Measurements from ENCODE around the gene CHN2. TPM values are rescaled to one million over a fixed set of nuclear protein-coding genes. Genes with fewer than 3 reads are reported as not detected.

The CHN2 gene
- total RNA-seq, 1 donor from 2014 or later, result 8.0 TPM

DNA sequence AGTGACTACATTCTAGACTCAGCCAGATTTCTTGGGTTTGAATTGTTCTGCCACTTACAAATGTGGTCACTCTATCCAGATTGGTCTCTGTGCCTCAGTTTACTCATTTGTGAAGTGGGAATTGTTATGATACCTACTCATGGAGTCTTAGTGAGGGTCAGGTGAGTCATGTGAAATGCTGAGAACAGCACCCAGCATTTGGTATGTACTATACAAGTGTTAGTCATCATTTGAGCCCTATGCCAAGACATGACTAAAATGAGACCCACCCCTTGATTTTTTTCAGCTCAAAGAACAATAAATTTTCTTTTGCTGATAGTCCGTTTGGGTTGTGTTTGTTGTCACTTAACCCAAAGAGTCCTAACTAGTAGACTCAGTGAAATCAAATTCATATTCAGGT lies 92.8 kb downstream of the CHN2 start:
- Mint-ChIP-seq H3K27ac (no peak overlapping the region), H3K4me1 (peaks cover 4% of the 10 kb centered on the region), H3K9me3 (no peaks in the 10 kb centered on the region), H3K4me3 (no peak overlapping the region), H3K27me3 (ENCODE audit: low read depth) (peaks cover 66% of the 10 kb centered on the region), H3K36me3 (no peaks in the 10 kb centered on the region)
- DNase-seq (ENCODE audit: low spot score in 2 of 2, unreplicated experiment in 2 of 2), result no peak
- TF ChIP-seq, protein P1, sequence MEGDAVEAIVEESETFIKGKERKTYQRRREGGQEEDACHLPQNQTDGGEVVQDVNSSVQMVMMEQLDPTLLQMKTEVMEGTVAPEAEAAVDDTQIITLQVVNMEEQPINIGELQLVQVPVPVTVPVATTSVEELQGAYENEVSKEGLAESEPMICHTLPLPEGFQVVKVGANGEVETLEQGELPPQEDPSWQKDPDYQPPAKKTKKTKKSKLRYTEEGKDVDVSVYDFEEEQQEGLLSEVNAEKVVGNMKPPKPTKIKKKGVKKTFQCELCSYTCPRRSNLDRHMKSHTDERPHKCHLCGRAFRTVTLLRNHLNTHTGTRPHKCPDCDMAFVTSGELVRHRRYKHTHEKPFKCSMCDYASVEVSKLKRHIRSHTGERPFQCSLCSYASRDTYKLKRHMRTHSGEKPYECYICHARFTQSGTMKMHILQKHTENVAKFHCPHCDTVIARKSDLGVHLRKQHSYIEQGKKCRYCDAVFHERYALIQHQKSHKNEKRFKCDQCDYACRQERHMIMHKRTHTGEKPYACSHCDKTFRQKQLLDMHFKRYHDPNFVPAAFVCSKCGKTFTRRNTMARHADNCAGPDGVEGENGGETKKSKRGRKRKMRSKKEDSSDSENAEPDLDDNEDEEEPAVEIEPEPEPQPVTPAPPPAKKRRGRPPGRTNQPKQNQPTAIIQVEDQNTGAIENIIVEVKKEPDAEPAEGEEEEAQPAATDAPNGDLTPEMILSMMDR (IDR thresholded peaks at IDR 0.05; ENCODE audit: unreplicated experiment), result no peak

DNA sequence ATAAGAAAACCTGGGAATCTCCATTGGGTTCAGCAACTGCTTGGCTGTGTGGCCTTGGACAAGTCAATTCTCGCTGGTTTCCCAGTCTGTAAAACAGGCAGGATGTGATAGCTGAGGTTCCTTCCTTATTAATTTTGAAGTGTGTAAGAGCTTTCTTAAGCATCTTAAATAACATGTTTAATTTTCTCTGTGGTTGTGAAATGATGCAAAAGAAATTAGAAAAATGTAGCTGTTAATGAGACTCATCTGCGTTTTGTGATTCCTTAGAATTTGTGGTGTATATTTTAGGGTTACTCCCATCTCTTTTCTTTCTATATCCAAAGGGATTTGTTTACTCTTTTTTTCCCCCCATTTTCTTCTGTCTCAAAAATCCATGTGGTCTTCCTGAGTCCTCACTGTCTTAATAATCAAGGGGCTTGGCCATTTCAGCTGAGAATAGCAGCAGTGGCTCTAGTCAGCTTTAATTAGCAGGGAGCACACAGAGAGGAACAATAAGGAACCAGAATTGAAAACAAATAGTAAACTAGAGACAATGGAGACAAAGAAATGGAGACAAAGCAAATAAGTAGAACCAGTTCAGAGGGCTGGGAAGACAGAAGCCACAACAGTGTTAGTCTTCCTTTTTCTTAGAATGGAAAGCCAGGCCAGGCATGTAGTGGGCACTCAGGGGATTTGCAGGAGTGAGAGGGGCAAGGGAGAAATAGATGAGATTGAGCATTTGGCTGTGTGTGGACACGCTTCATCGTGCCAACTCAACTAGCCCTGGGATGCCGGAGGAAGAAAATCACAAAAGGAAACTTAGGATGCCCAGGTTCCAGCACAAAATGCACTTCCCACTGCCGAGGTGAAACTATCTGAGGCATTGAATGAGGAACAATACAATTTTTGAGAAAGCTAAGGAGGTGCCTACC lies 93.9 kb downstream of the CHN2 start:
- Mint-ChIP-seq H3K9me3 (no peaks in the 10 kb centered on the region), H3K4me3 (no peak overlapping the region), H3K4me1 (peaks cover 4% of the 10 kb centered on the region), H3K36me3 (no peaks in the 10 kb centered on the region), H3K27me3 (ENCODE audit: low read depth) (peaks cover 64% of the 10 kb centered on the region), H3K27ac (no peak overlapping the region)
- DNase-seq (ENCODE audit: low spot score in 2 of 2, unreplicated experiment in 2 of 2), result no peak
- TF ChIP-seq, protein P1 (IDR thresholded peaks at IDR 0.05; ENCODE audit: unreplicated experiment), result no peak

DNA sequence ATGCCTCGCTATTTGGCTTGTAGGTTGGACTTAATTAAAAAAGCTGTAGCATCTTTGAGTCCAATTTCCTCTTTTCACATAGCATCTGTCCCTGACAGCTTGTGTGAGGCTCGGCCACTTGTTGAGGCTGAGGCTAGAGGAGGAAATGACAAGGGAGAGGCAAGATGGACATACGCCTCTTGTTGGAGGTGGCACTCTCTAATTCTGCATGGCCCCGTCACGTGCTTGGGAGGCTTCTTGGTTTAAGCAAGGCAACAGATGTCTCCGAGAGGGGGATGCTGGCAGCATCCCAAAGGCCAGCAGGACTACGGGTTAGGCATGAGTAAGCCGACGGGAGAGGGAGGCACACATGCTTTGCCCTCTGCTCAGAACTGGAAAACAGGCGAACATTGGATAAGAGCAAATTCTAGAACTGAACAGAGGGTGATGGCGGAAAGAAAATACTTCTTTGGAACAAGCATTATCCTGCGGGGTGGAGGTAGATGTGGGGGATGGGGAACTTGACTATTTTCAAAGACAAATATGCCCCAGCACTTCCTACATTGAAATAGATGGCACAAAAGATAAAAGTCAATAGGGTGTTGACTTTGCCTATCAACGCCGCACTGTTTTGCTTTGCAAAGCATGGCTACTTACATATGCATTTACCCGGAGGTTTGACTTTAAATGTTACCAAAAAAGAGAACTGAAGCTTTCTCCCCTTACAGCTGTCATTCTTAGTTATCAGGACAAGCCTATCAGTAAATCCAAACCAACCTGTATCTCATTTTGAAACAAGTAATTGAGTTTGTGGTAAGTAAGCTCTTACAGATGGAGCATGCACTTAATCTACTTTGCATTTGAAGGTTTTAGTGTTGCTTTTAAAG lies 94.8 kb downstream of the CHN2 start:
- Mint-ChIP-seq H3K27me3 (ENCODE audit: low read depth) (peaks cover 62% of the 10 kb centered on the region), H3K4me3 (no peak overlapping the region), H3K9me3 (no peaks in the 10 kb centered on the region), H3K36me3 (no peaks in the 10 kb centered on the region), H3K4me1 (peaks cover 4% of the 10 kb centered on the region), H3K27ac (no peak overlapping the region)
- DNase-seq (ENCODE audit: low spot score in 2 of 2, unreplicated experiment in 2 of 2), result no peak
- TF ChIP-seq, protein P1 (IDR thresholded peaks at IDR 0.05; ENCODE audit: unreplicated experiment), result no peak

DNA sequence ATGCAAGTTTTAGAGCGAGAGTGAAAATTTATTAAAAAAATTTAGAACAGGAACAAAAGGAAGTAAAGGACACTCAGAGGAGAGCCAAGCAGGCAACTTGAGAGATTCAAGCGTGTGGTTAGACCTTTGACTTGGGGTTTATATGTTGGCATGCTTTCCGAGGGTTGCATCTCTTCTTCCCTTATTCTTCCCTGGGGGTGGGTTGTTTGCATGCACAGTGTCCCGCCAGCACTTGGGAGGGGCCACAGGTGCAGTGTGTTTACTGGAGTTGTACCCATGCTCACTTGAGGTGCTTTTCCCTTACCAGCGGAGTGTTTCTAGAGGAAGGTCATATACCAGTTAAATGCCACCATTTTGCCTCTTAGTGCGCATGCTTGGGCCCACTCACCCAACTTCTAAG lies 96.3 kb downstream of the CHN2 start:
- Mint-ChIP-seq H3K27me3 (ENCODE audit: low read depth) (peaks cover 47% of the 10 kb centered on the region), H3K36me3 (no peaks in the 10 kb centered on the region), H3K27ac (no peak overlapping the region), H3K4me3 (no peak overlapping the region), H3K4me1 (peaks cover 9% of the 10 kb centered on the region), H3K9me3 (no peaks in the 10 kb centered on the region)
- TF ChIP-seq, protein P1 (IDR thresholded peaks at IDR 0.05; ENCODE audit: unreplicated experiment), result no peak
- DNase-seq (ENCODE audit: low spot score in 2 of 2, unreplicated experiment in 2 of 2), result no peak

DNA sequence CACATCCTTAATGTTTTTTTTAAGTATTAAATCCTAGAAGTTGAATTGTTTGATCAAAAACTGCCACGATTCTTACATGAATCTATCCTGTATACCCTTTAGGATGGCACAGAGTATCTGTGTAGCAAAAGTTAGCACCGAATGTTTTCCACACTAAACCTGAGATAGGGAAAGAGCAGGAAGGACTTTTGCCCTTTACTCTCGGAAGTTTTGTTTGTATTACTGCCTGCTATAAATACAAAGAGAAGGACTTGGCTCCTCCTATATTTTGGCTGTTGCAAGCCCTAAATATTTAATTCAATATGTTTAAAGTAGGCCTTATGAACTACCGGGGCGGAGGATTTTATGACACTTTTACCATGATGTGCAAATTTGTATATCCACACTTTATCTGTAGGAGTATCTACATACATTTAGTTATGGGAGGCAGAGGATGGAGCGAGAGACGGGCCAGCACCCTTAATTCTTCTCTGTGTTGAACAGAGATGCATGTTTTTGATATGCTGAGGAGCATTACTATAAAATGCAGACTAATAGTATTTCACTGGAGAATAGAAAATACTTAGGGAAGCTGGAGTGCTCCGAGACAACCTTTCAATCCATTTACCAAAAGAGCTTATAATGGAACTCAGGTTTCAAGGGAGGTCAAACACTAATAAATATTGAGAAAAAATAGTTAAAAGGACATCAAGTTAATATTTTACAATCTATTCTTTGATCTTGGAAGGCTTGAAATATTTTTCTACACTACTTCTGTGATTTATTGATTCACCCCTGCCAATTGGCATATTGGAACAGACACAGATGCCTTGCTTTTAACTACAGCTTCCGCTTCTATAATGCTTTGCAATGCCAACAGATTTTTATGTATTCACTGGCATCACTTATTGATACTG lies 97.4 kb downstream of the CHN2 start:
- peaks cover 41% of the 10 kb centered on the region for H3K27me3 Mint-ChIP-seq (ENCODE audit: low read depth)

More for the DNA sequence above, 97.4 kb downstream of the CHN2 start:
- peaks cover 9% of the 10 kb centered on the region for H3K4me1 Mint-ChIP-seq
- H3K27ac Mint-ChIP-seq, result no peak overlapping the region
- no peak overlapping the region for H3K4me3 Mint-ChIP-seq
- no peaks in the 10 kb centered on the region for H3K9me3 Mint-ChIP-seq
- H3K36me3 Mint-ChIP-seq, result no peaks in the 10 kb centered on the region
- TF ChIP-seq, protein P1 (IDR thresholded peaks at IDR 0.05; ENCODE audit: unreplicated experiment), result no peak
- no peak for DNase-seq (ENCODE audit: low spot score in 2 of 2, unreplicated experiment in 2 of 2)
